Measurements from ENCODE around the gene KIF21B.

The KIF21B gene

GRCh38 chr1:200998323-200998722, 25.2 kb downstream of the KIF21B start:
- DNase-seq (ENCODE audit: low read depth in 1 of 2, low spot score in 1 of 2) = no peak

GRCh38 chr1:200992382-200993048, 31.0 kb downstream of the KIF21B start:
- DNase-seq (ENCODE audit: low read depth in 1 of 2, low spot score in 1 of 2) = no peak

- DNase-seq (ENCODE audit: low read depth in 1 of 2, low spot score in 1 of 2) = no peak
Measured at GRCh38 chr1:200991097-200991614, 32.4 kb downstream of the KIF21B start.

- no peak for DNase-seq (ENCODE audit: low read depth in 1 of 2, low spot score in 1 of 2)
Measured at GRCh38 chr1:200990114-200990513, 33.4 kb downstream of the KIF21B start.

- no peak for DNase-seq (ENCODE audit: low read depth in 1 of 2, low spot score in 1 of 2)
Measured at GRCh38 chr1:200989337-200989736, 34.2 kb downstream of the KIF21B start.

GRCh38 chr1:200988693-200989092, 34.8 kb downstream of the KIF21B start:
- no peak for DNase-seq (ENCODE audit: low read depth in 1 of 2, low spot score in 1 of 2)

- no peak for DNase-seq (ENCODE audit: low read depth in 1 of 2, low spot score in 1 of 2)
Measured at GRCh38 chr1:200985481-200985880, 38.0 kb downstream of the KIF21B start.

- DNase-seq (ENCODE audit: low read depth in 1 of 2, low spot score in 1 of 2) = no peak
Measured at GRCh38 chr1:200983035-200983561, 40.4 kb downstream of the KIF21B start.

- no peak for DNase-seq (ENCODE audit: low read depth in 1 of 2, low spot score in 1 of 2)
Measured at GRCh38 chr1:200982071-200982945, 41.2 kb downstream of the KIF21B start.

- no peak for DNase-seq (ENCODE audit: low read depth in 1 of 2, low spot score in 1 of 2)
Measured at GRCh38 chr1:200981278-200981677, 42.2 kb downstream of the KIF21B start.

GRCh38 chr1:200980873-200981272, 42.6 kb downstream of the KIF21B start:
- DNase-seq (ENCODE audit: low read depth in 1 of 2, low spot score in 1 of 2) = no peak

GRCh38 chr1:200980452-200980772, 43.1 kb downstream of the KIF21B start:
- DNase-seq (ENCODE audit: low read depth in 1 of 2, low spot score in 1 of 2) = no peak

GRCh38 chr1:200979574-200980451, 43.7 kb downstream of the KIF21B start:
- peak; percentile 20 to 45 for DNase-seq (ENCODE audit: low read depth in 1 of 2, low spot score in 1 of 2)

GRCh38 chr1:200977071-200977754, 46.3 kb downstream of the KIF21B start:
- no peak for DNase-seq (ENCODE audit: low read depth in 1 of 2, low spot score in 1 of 2)

- no peak for DNase-seq (ENCODE audit: low read depth in 1 of 2, low spot score in 1 of 2)
Measured at GRCh38 chr1:200976634-200977033, 46.9 kb downstream of the KIF21B start.

GRCh38 chr1:200975458-200975857, 48.1 kb downstream of the KIF21B start:
- DNase-seq (ENCODE audit: low read depth in 1 of 2, low spot score in 1 of 2) = no peak

GRCh38 chr1:200974711-200975110, 48.8 kb downstream of the KIF21B start:
- DNase-seq (ENCODE audit: low read depth in 1 of 2, low spot score in 1 of 2) = no peak

- DNase-seq (ENCODE audit: low read depth in 1 of 2, low spot score in 1 of 2) = no peak
Measured at GRCh38 chr1:200973937-200974657, 49.4 kb downstream of the KIF21B start.

GRCh38 chr1:200972985-200973742, 50.4 kb downstream of the KIF21B start:
- no peak for DNase-seq (ENCODE audit: low read depth in 1 of 2, low spot score in 1 of 2)

All from stimulated activated CD4-positive, alpha-beta T cell treated with anti-CD3 and anti-CD28 coated beads, Interleukin-15, amount 100 ng/mL, for 1 hour (primary cell).